ENCODE results near the gene HIP1. TPM values are rescaled to one million over a fixed set of nuclear protein-coding genes. Genes with fewer than 3 reads are reported as not detected.

The HIP1 gene
- polyA plus RNA-seq, 1 of the 3 experiments (the other 2 are of a cell fraction): 11.3 TPM

DNA sequence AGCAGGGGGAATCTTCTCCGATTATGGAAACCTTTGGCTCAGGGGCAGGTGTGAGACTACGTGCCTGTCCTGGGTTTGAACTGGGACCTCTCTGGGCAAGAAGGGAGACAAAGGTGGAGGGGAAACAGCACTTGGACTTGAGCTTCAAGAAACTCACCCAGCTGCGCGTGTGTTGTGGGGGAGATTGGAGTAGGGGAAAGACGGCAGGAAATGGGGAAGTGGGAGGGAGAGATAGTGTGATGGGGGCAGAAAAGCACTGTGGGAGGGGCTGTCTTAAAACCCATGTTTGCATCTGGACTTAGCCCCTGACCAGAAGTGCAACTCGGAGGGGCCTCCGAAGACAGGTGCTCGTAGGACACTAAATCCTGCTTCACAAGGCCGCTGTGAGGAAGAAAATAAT, 107.0 kb downstream of the HIP1 start:
- Histone ChIP-seq H3K27ac (ENCODE audit: low read depth in 2 of 2, low read length in 1 of 2) (no peak overlapping the region), H3K36me3 (replicated peaks in 1 of 2; ENCODE audit: control insufficient read depth in 1 of 2, insufficient read depth in 2 of 2, low read length in 1 of 2) (no peaks in the 10 kb centered on the region), H3K9me2 (no peaks in the 10 kb centered on the region), H2AFZ (ENCODE audit: low read depth) (no peak overlapping the region), H3K9ac (no peak overlapping the region), H3K9me3 (no peaks in the 10 kb centered on the region; the same call in 1 of the 2 replicates), H3K27me3 (ENCODE audit: insufficient read depth) (no peaks in the 10 kb centered on the region), H4K20me1 (ENCODE audit: insufficient read depth) (no peaks in the 10 kb centered on the region), H3F3A (replicated peaks; ENCODE audit: insufficient read depth) (no peaks in the 10 kb centered on the region), H3K4me2 (no peak overlapping the region), H3K4me1 (ENCODE audit: control insufficient read depth in 1 of 2, insufficient read depth in 2 of 2, low read depth in 1 of 2, low read length in 1 of 2) (no peaks in the 10 kb centered on the region), H3K79me2 (ENCODE audit: insufficient read depth) (no peaks in the 10 kb centered on the region), H3K4me3 (ENCODE audit: low read depth in 2 of 2, low read length in 1 of 2) (no peak overlapping the region)
- WGBS (ENCODE audit: low lambda C conversion rate): 98% methylated on average over 9 of the region's 9 CpGs
- TF ChIP-seq EP300 (IDR thresholded peaks at IDR 0.05; ENCODE audit: borderline replicate concordance in 1 of 2, low read depth in 1 of 2, low read length in 1 of 2) (no peak), REST (IDR thresholded peaks at IDR 0.05; ENCODE audit: low read depth, low read length) (no peak), FOSL2 (IDR thresholded peaks at IDR 0.05; ENCODE audit: borderline replicate concordance, low read depth) (no peak), ZBTB33 (IDR thresholded peaks at IDR 0.05; ENCODE audit: borderline replicate concordance, low read depth) (no peak), SMC3 (IDR thresholded peaks at IDR 0.05; ENCODE audit: low read depth, low read length) (no peak), SIN3A (IDR thresholded peaks at IDR 0.05; ENCODE audit: borderline replicate concordance, low read depth, low read length) (no peak), GABPA (IDR thresholded peaks at IDR 0.05; ENCODE audit: low read depth) (no peak), JUND (IDR thresholded peaks at IDR 0.05) (no peak), YY1 (IDR thresholded peaks at IDR 0.05; ENCODE audit: low read depth) (no peak), MEF2A (IDR thresholded peaks at IDR 0.05; ENCODE audit: borderline replicate concordance, low read depth) (no peak), CHD2 (IDR thresholded peaks at IDR 0.05; ENCODE audit: low read length, partially characterized antibody) (no peak), PBX3 (IDR thresholded peaks at IDR 0.05) (no peak), IRF3 (IDR thresholded peaks at IDR 0.05; ENCODE audit: low read depth, low read length) (no peak), MXI1 (IDR thresholded peaks at IDR 0.05; ENCODE audit: low read depth, low read length) (no peak), RFX5 (IDR thresholded peaks at IDR 0.05; ENCODE audit: low read length) (no peak), RAD21 (IDR thresholded peaks at IDR 0.05; ENCODE audit: low read length) (no peak), FOXM1 (IDR thresholded peaks at IDR 0.05; ENCODE audit: low read depth) (no peak), CTCF (IDR thresholded peaks at IDR 0.05) (no peak), ELF1 (IDR thresholded peaks at IDR 0.05) (no peak)
- TF ChIP-seq, protein P1, sequence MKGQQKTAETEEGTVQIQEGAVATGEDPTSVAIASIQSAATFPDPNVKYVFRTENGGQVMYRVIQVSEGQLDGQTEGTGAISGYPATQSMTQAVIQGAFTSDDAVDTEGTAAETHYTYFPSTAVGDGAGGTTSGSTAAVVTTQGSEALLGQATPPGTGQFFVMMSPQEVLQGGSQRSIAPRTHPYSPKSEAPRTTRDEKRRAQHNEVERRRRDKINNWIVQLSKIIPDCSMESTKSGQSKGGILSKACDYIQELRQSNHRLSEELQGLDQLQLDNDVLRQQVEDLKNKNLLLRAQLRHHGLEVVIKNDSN (IDR thresholded peaks at IDR 0.05; ENCODE audit: borderline replicate concordance, low read depth): no peak
- ChIA-PET CTCF (no interaction called here), POLR2A (no interaction called here)
- no peak for DNase-seq
